NCI-H82 treated with DMSO at 0.1 percent for 48 hours (cell line): ENCODE results near the gene RB1.
"Not testable (repeated sequence)": the region's sequence is repeated elsewhere in the genome, so short reads cannot be mapped to it uniquely, and the experiment has no call there.

Experiments
- DNase-seq: peaks from one replicate; lab custom pipeline; 2025; ENCODE audit not compliant: unreplicated experiment; lab: John Stamatoyannopoulos, UW

RB1 gene

GRCh38 chr13:48346583-48346982, 43.0 kb downstream of the RB1 start:
- no peak for DNase-seq

GRCh38 chr13:48349525-48349924, 46.0 kb downstream of the RB1 start:
- no peak for DNase-seq

- no peak for DNase-seq
Observed at GRCh38 chr13:48353590-48353989, 50.0 kb downstream of the RB1 start.

GRCh38 chr13:48355524-48355923, 52.0 kb downstream of the RB1 start:
- not testable (repeated sequence) for DNase-seq

GRCh38 chr13:48356750-48357149, 53.2 kb downstream of the RB1 start:
- no peak for DNase-seq

- DNase-seq: no peak
Observed at GRCh38 chr13:48369988-48370387, 66.4 kb downstream of the RB1 start.

- DNase-seq: no peak
Observed at GRCh38 chr13:48370815-48371214, 67.3 kb downstream of the RB1 start.

GRCh38 chr13:48377857-48378256, 74.3 kb downstream of the RB1 start:
- DNase-seq: no peak

GRCh38 chr13:48380581-48380980, 77.0 kb downstream of the RB1 start:
- no peak for DNase-seq

- DNase-seq: no peak
Observed at GRCh38 chr13:48383384-48383783, 79.8 kb downstream of the RB1 start.

GRCh38 chr13:48386816-48387215, 83.3 kb downstream of the RB1 start:
- DNase-seq: no peak

- no peak for DNase-seq
Observed at GRCh38 chr13:48391257-48391656, 87.7 kb downstream of the RB1 start.

- no peak for DNase-seq
Observed at GRCh38 chr13:48393030-48393697, 89.6 kb downstream of the RB1 start.

- no peak for DNase-seq
Observed at GRCh38 chr13:48393698-48394085, 90.1 kb downstream of the RB1 start.

GRCh38 chr13:48397744-48398143, 94.2 kb downstream of the RB1 start:
- no peak for DNase-seq

- no peak for DNase-seq
Observed at GRCh38 chr13:48398450-48399095, 95.0 kb downstream of the RB1 start.

- DNase-seq: no peak
Observed at GRCh38 chr13:48400090-48400694, 96.6 kb downstream of the RB1 start.

- no peak for DNase-seq
Observed at GRCh38 chr13:48400850-48401291, 97.3 kb downstream of the RB1 start.

- no peak for DNase-seq
Observed at GRCh38 chr13:48401480-48401879, 97.9 kb downstream of the RB1 start.

GRCh38 chr13:48402325-48402932, 98.9 kb downstream of the RB1 start:
- DNase-seq: no peak

- no peak for DNase-seq
Observed at GRCh38 chr13:48403151-48403631, 99.6 kb downstream of the RB1 start.

- no peak for DNase-seq
Observed at GRCh38 chr13:48403913-48404312, 100.4 kb downstream of the RB1 start.
